Activated naive CD4-positive, alpha-beta T cell treated with anti-CD3 and anti-CD28 coated beads, Interleukin-2, amount 10 ng/mL, durations not matched to agents 7 days and 5 days (primary cell): ENCODE results near the gene TXNDC2.
"Not testable (repeated sequence)": the region's sequence is repeated elsewhere in the genome, so short reads cannot be mapped to it uniquely, and the experiment has no call there.

Experiments used
- CTCF ChIA-PET: fragments of 350-600 bp; sonication (Branson Sonifier 250); formaldehyde crosslinking; loops from one replicate; lab custom pipeline; 2021; ENCODE audit warnings: antibody characterized with exemption; lab: Charles Lee
- DNase-seq: peaks from one replicate; pipeline ENCODE4 v3.0.0-alpha.2; 2020
- H3K27ac Mint-ChIP-seq: one replicate; pipeline ENCODE4 v1.8.0; 2021; ENCODE audit warnings: mild to moderate bottlenecking, moderate library complexity, mixed read lengths
- H3K27me3 Mint-ChIP-seq: one replicate; pipeline ENCODE4 v1.8.0; 2021; ENCODE audit warnings: mild to moderate bottlenecking, mixed read lengths
- H3K36me3 Mint-ChIP-seq: one replicate; pipeline ENCODE4 v1.8.0; 2021; ENCODE audit warnings: mixed read lengths
- H3K4me1 Mint-ChIP-seq: one replicate; pipeline ENCODE4 v1.8.0; 2021; ENCODE audit warnings: mixed read lengths
- H3K4me3 Mint-ChIP-seq: one replicate; pipeline ENCODE4 v1.8.0; 2021; ENCODE audit warnings: mild to moderate bottlenecking, moderate library complexity, mixed read lengths
- H3K9me3 Mint-ChIP-seq: one replicate; pipeline ENCODE4 v1.8.0; 2021; ENCODE audit warnings: mixed read lengths

Gene TXNDC2

GRCh38 chr18:9852266-9853081 is 33.3 kb upstream of the TXNDC2 start:
- CTCF ChIA-PET: no interaction called here
- Mint-ChIP-seq H3K4me1 (no peaks in the 10 kb centered on the region), H3K9me3 (no peaks in the 10 kb centered on the region), H3K27me3 (peaks cover 18% of the 10 kb centered on the region), H3K27ac (no peak overlapping the region), H3K4me3 (no peak overlapping the region), H3K36me3 (no peaks in the 10 kb centered on the region)
- no peak for DNase-seq

DNA sequence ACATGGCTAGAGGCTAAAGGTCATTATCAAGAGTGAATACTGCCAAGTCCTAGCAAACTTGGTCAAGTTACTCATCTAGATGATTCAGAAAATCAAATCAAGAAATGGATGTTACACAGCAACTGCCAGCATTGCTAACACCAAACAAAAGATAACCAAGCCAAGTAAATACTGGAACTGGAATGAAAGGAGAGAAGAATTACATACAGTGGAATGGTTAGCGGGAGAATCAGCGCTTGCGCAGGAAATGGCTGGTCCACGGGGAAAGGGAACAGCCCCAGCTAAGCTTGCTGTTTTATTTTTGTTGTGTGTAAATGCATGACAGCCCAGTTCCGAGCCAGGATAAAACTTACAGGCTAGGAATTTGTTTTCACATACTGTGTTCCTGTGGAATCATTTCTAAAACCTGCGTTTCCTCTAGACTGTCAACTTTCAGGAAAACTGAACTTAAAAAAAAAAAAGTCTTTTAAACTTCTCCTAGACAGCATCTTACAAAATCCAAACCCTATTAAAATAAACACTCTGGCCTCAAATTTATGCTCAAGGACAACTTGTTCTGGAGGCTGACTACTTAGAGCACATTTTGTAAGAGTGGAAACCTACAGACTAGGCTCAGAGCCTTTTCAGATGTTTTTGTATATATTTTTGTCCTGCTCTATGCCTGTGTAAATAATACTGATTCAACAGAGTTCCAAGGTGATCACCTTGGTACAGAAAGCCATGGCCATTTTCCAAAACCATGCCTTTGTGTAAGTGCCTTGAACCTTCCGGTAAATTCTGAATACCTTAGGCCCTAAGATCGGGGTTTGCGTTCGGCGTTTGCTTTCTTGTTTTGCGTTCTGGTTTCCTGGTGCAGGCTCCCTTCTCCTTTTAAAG is 30.7 kb upstream of the TXNDC2 start:
- Mint-ChIP-seq H3K36me3 (no peaks in the 10 kb centered on the region), H3K9me3 (no peaks in the 10 kb centered on the region), H3K4me1 (no peaks in the 10 kb centered on the region), H3K27ac (no peak overlapping the region), H3K4me3 (no peak overlapping the region), H3K27me3 (peaks cover 9% of the 10 kb centered on the region)
- DNase-seq: no peak
- CTCF ChIA-PET: no interaction called here

GRCh38 chr18:9855681-9856080 is 30.1 kb upstream of the TXNDC2 start:
- H3K27ac Mint-ChIP-seq: no peak overlapping the region
- CTCF ChIA-PET: no interaction called here
- DNase-seq: no peak

GRCh38 chr18:9856092-9856491 is 29.7 kb upstream of the TXNDC2 start:
- H3K9me3 Mint-ChIP-seq: no peaks in the 10 kb centered on the region
- no peak overlapping the region for H3K27ac Mint-ChIP-seq
- H3K27me3 Mint-ChIP-seq: peaks cover 5% of the 10 kb centered on the region
- no peak for DNase-seq
- no peaks in the 10 kb centered on the region for H3K36me3 Mint-ChIP-seq
- no peaks in the 10 kb centered on the region for H3K4me1 Mint-ChIP-seq
- CTCF ChIA-PET: no interaction called here
- H3K4me3 Mint-ChIP-seq: no peak overlapping the region

More at GRCh38 chr18:9855681-9856080, 30.1 kb upstream of the TXNDC2 start:
- H3K4me3 Mint-ChIP-seq: no peak overlapping the region
- H3K27me3 Mint-ChIP-seq: peaks cover 5% of the 10 kb centered on the region
- no peaks in the 10 kb centered on the region for H3K36me3 Mint-ChIP-seq
- H3K4me1 Mint-ChIP-seq: no peaks in the 10 kb centered on the region
- no peaks in the 10 kb centered on the region for H3K9me3 Mint-ChIP-seq

GRCh38 chr18:9857479-9857998 is 28.2 kb upstream of the TXNDC2 start:
- DNase-seq, H3K4me1 Mint-ChIP-seq, H3K27ac Mint-ChIP-seq, H3K4me3 Mint-ChIP-seq, H3K27me3 Mint-ChIP-seq, H3K9me3 Mint-ChIP-seq, H3K36me3 Mint-ChIP-seq, CTCF ChIA-PET: not testable (repeated sequence)

GRCh38 chr18:9858642-9859041 is 27.1 kb upstream of the TXNDC2 start:
- Mint-ChIP-seq H3K36me3 (no peaks in the 10 kb centered on the region), H3K9me3 (no peaks in the 10 kb centered on the region), H3K27ac (no peak overlapping the region), H3K27me3 (peaks cover 5% of the 10 kb centered on the region), H3K4me3 (no peak overlapping the region), H3K4me1 (no peaks in the 10 kb centered on the region)
- no peak for DNase-seq
- CTCF ChIA-PET: no interaction called here

DNA sequence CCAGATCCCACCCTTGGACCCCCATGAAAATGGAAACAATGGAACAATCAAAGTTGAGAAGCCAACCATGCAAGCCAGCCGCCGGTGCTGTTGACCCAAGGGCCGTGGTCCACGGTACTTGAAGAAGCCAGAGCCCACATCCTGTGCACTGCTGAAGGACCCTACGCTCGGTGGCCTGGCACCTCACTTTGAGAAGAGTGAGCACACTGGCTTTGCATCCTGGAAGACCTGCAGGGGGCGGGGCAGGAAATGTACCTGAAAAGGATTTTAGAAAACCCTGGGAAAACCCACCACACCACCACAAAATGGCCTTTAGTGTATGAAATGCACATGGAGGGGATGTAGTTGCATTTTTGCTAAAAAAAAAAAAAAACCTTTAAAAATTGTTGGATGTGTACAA is 26.5 kb upstream of the TXNDC2 start:
- Mint-ChIP-seq H3K4me3 (no peak overlapping the region), H3K9me3 (no peaks in the 10 kb centered on the region), H3K27ac (no peak overlapping the region), H3K36me3 (no peaks in the 10 kb centered on the region), H3K27me3 (peaks cover 5% of the 10 kb centered on the region), H3K4me1 (no peaks in the 10 kb centered on the region)
- CTCF ChIA-PET: no interaction called here
- no peak for DNase-seq

- no peak overlapping the region for H3K4me3 Mint-ChIP-seq
- CTCF ChIA-PET: interaction anchor here (0.7 kb wide), 1 partner anchor 509 kb away, joined by 3 read pairs; no protein-coding TSS in a partner anchor
- no peak overlapping the region for H3K27ac Mint-ChIP-seq
- H3K36me3 Mint-ChIP-seq: no peaks in the 10 kb centered on the region
- no peaks in the 10 kb centered on the region for H3K4me1 Mint-ChIP-seq
- H3K27me3 Mint-ChIP-seq: peaks cover 5% of the 10 kb centered on the region
- no peak for DNase-seq
- H3K9me3 Mint-ChIP-seq: peaks cover 6% of the 10 kb centered on the region
Observed at GRCh38 chr18:9860682-9861081, 25.1 kb upstream of the TXNDC2 start.

- no peak overlapping the region for H3K4me3 Mint-ChIP-seq
- H3K9me3 Mint-ChIP-seq: peaks cover 11% of the 10 kb centered on the region
- H3K27ac Mint-ChIP-seq: no peak overlapping the region
- no peaks in the 10 kb centered on the region for H3K36me3 Mint-ChIP-seq
- H3K27me3 Mint-ChIP-seq: peaks cover 5% of the 10 kb centered on the region
- DNase-seq: no peak
- H3K4me1 Mint-ChIP-seq: no peaks in the 10 kb centered on the region
- CTCF ChIA-PET: interaction anchor here (0.7 kb wide), 1 partner anchor 510 kb away, joined by 3 read pairs; no protein-coding TSS in a partner anchor
Observed at GRCh38 chr18:9861157-9861556, 24.6 kb upstream of the TXNDC2 start.

GRCh38 chr18:9861933-9862332 is 23.8 kb upstream of the TXNDC2 start:
- CTCF ChIA-PET: no interaction called here
- no peak for DNase-seq
- no peak overlapping the region for H3K4me3 Mint-ChIP-seq
- peaks cover 14% of the 10 kb centered on the region for H3K9me3 Mint-ChIP-seq
- H3K36me3 Mint-ChIP-seq: no peaks in the 10 kb centered on the region
- no peak overlapping the region for H3K27ac Mint-ChIP-seq
- peaks cover 5% of the 10 kb centered on the region for H3K27me3 Mint-ChIP-seq
- H3K4me1 Mint-ChIP-seq: no peaks in the 10 kb centered on the region

- H3K27me3 Mint-ChIP-seq: peaks cover 5% of the 10 kb centered on the region
- no peak for DNase-seq
- H3K27ac Mint-ChIP-seq: no peak overlapping the region
- H3K4me3 Mint-ChIP-seq: no peak overlapping the region
- CTCF ChIA-PET: no interaction called here
- no peaks in the 10 kb centered on the region for H3K4me1 Mint-ChIP-seq
- H3K36me3 Mint-ChIP-seq: no peaks in the 10 kb centered on the region
- H3K9me3 Mint-ChIP-seq: peaks cover 16% of the 10 kb centered on the region
Observed at GRCh38 chr18:9862686-9863085, 23.1 kb upstream of the TXNDC2 start.

- peaks cover 16% of the 10 kb centered on the region for H3K9me3 Mint-ChIP-seq
- peaks cover 5% of the 10 kb centered on the region for H3K27me3 Mint-ChIP-seq
- H3K4me1 Mint-ChIP-seq: no peaks in the 10 kb centered on the region
- no peak overlapping the region for H3K27ac Mint-ChIP-seq
- CTCF ChIA-PET: no interaction called here
- H3K4me3 Mint-ChIP-seq: no peak overlapping the region
- H3K36me3 Mint-ChIP-seq: no peaks in the 10 kb centered on the region
- DNase-seq: no peak
Observed at GRCh38 chr18:9863282-9863681, 22.5 kb upstream of the TXNDC2 start.

DNA sequence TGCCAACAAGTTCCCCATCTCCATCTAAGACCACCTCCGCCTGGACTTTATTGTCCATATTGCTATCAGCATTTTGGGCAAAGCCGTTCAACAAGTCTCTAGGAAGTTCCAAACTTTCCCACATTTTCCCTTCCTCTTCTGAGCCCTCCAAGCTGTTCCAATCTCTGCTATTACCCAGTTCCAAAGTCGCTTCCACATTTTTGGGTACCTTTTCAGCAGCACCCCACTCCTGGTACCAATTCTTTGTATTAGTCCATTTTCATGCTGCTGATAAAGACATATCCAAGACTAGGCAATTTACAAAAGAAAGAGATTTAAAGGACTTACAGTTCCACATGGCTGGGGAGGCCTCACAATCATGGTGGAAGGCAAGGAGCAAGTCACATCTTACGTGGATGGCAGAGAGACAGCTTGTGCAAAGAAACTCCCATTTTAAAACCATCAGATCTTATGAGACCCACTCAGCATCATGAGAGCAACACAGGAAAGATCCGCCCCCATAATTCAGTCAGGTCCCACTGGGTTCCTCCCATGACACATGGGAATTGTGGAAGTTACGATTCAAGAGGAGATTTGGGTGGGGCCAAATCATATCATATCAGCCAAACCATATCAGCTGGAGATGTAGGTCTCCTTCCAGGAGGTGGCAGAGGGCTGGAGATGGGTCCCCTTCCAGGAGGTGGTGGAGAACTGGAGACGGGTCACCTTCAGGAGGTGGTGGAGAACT is 19.8 kb upstream of the TXNDC2 start:
- CTCF ChIA-PET: no interaction called here

GRCh38 chr18:9866627-9867026 is 19.1 kb upstream of the TXNDC2 start:
- DNase-seq: no peak
- H3K4me3 Mint-ChIP-seq: no peak overlapping the region
- H3K27ac Mint-ChIP-seq: no peak overlapping the region
- H3K27me3 Mint-ChIP-seq: peaks cover 9% of the 10 kb centered on the region
- CTCF ChIA-PET: no interaction called here
- no peaks in the 10 kb centered on the region for H3K4me1 Mint-ChIP-seq
- peaks cover 16% of the 10 kb centered on the region for H3K9me3 Mint-ChIP-seq
- no peaks in the 10 kb centered on the region for H3K36me3 Mint-ChIP-seq

More for the DNA sequence above, 19.8 kb upstream of the TXNDC2 start:
- no peaks in the 10 kb centered on the region for H3K4me1 Mint-ChIP-seq
- DNase-seq: no peak
- H3K36me3 Mint-ChIP-seq: no peaks in the 10 kb centered on the region
- peaks cover 16% of the 10 kb centered on the region for H3K9me3 Mint-ChIP-seq
- no peak overlapping the region for H3K27ac Mint-ChIP-seq
- H3K4me3 Mint-ChIP-seq: no peak overlapping the region
- H3K27me3 Mint-ChIP-seq: peaks cover 9% of the 10 kb centered on the region
